CD14-positive monocyte (primary cell): Measurements from ENCODE around the gene POLR3K. TPM values are rescaled to one million over a fixed set of nuclear protein-coding genes. Genes with fewer than 3 reads are reported as not detected.

Experiments
- DNase-seq, 3 donors: peaks; one replicate each; pipeline ENCODE4 v3.0.0-alpha.2; 2011 to 2022
- H2AFZ ChIP-seq: 2 replicates; pipeline ENCODE4 v1.6.0; 2012; ENCODE audit warnings: mild to moderate bottlenecking, low read depth, low read length, inconsistent platforms; ENCODE audit not compliant: insufficient read depth, poor library complexity, severe bottlenecking
- H3K27ac ChIP-seq, 2 donors: 1 replicate in 1 of 2; 2 replicates in 1 of 2; pipeline ENCODE4 v1.5.1; 2012 to 2013; ENCODE audit warnings: low read length in 2 of 2, control low read depth in 1 of 2, inconsistent platforms in 1 of 2, low read depth in 1 of 2, mild to moderate bottlenecking in 1 of 2
- H3K27me3 ChIP-seq, 2 donors: one replicate each; pipeline versions ENCODE4 v1.6.0 to v1.6.1; 2011 to 2013; ENCODE audit warnings: low read length in 2 of 2; ENCODE audit not compliant: control insufficient read depth in 2 of 2, insufficient read depth in 2 of 2
- H3K36me3 ChIP-seq, 2 donors: replicated peaks in 1 of 2; 1 replicate in 1 of 2; 2 replicates in 1 of 2; pipeline versions ENCODE4 v1.5.1 to v1.6.1; 2012 to 2013; ENCODE audit warnings: low read length in 2 of 2, control low read depth in 1 of 2, inconsistent platforms in 1 of 2, mild to moderate bottlenecking in 1 of 2; ENCODE audit not compliant: insufficient read depth in 2 of 2, control insufficient read depth in 1 of 2
- H3K4me1 ChIP-seq, 2 donors: 1 replicate in 1 of 2; 2 replicates in 1 of 2; pipeline versions ENCODE4 v1.5.1 to v1.6.1; 2012 to 2013; ENCODE audit warnings: low read length in 2 of 2, control low read depth in 1 of 2, inconsistent platforms in 1 of 2, mild to moderate bottlenecking in 1 of 2, moderate library complexity in 1 of 2; ENCODE audit not compliant: insufficient read depth in 2 of 2, control insufficient read depth in 1 of 2
- H3K4me2 ChIP-seq: replicated peaks from 2 replicates; pipeline ENCODE3; 2012; ENCODE audit warnings: low read length, moderate library complexity, mild to moderate bottlenecking; ENCODE audit not compliant: poor library complexity, severe bottlenecking; ENCODE audit errors: extremely low read depth
- H3K4me3 ChIP-seq, 3 experiments: fragments of 200-600 bp in 1 of 3; sonication (generic) in 1 of 3; replicated peaks in 1 of 3; 1 replicate in 2 of 3; 2 replicates in 1 of 3; pipeline ENCODE4 v1.5.1; 2011 to 2013; ENCODE audit warnings: low read length in 3 of 3, mild to moderate bottlenecking in 3 of 3, control low read depth in 2 of 3, low read depth in 2 of 3, inconsistent platforms in 1 of 3, moderate library complexity in 1 of 3
- H3K79me2 ChIP-seq: 2 replicates; pipeline ENCODE4 v1.6.0; 2012; ENCODE audit warnings: mild to moderate bottlenecking, control low read depth, inconsistent platforms, low read length, moderate library complexity; ENCODE audit not compliant: insufficient read depth
- H3K9ac ChIP-seq: 2 replicates; pipeline ENCODE4 v1.6.0; 2017; ENCODE audit warnings: low read length, mild to moderate bottlenecking; ENCODE audit not compliant: insufficient read depth, poor library complexity, severe bottlenecking
- H3K9me3 ChIP-seq, 2 donors: replicated peaks in 1 of 2; 1 replicate in 1 of 2; 2 replicates in 1 of 2; pipeline versions ENCODE4 v1.5.1 to v1.6.1; 2012 to 2013; ENCODE audit warnings: low read length in 2 of 2, control low read depth in 1 of 2; ENCODE audit not compliant: control insufficient read depth in 1 of 2, insufficient read depth in 1 of 2
- H4K20me1 ChIP-seq: 2 replicates; pipeline ENCODE4 v1.6.0; 2012; ENCODE audit warnings: mild to moderate bottlenecking, low read length, control low read depth, moderate library complexity; ENCODE audit not compliant: insufficient read depth
- H3K27ac Mint-ChIP-seq, 7 donors: one replicate each; pipeline ENCODE4 v1.8.0; 2020; ENCODE audit warnings: mild to moderate bottlenecking in 7 of 7, mixed read lengths in 7 of 7, moderate library complexity in 6 of 7, inconsistent platforms in 2 of 7
- H3K27me3 Mint-ChIP-seq, 3 donors: one replicate each; pipeline ENCODE4 v1.8.0; 2021 to 2022; ENCODE audit warnings: low read depth in 3 of 3, mild to moderate bottlenecking in 3 of 3, mixed read lengths in 3 of 3, moderate library complexity in 3 of 3, inconsistent platforms in 1 of 3
- H3K36me3 Mint-ChIP-seq, 2 donors: one replicate each; pipeline ENCODE4 v1.8.0; 2020; ENCODE audit warnings: mixed read lengths in 2 of 2, inconsistent platforms in 1 of 2, mild to moderate bottlenecking in 1 of 2
- H3K4me1 Mint-ChIP-seq: one replicate; pipeline ENCODE4 v1.8.0; 2020; ENCODE audit warnings: mild to moderate bottlenecking, mixed read lengths
- H3K4me3 Mint-ChIP-seq, 2 donors: one replicate each; pipeline ENCODE4 v1.8.0; 2020; ENCODE audit warnings: mild to moderate bottlenecking in 2 of 2, mixed read lengths in 2 of 2, moderate library complexity in 1 of 2
- H3K9me3 Mint-ChIP-seq, 7 donors: one replicate each; pipeline ENCODE4 v1.8.0; 2020 to 2022; ENCODE audit warnings: mixed read lengths in 7 of 7, mild to moderate bottlenecking in 6 of 7, moderate library complexity in 6 of 7, inconsistent platforms in 2 of 7
- WGBS: methylation state at CpG from one replicate; pipeline ENCODE4 v1.1.5; 2013; ENCODE audit warnings: missing lambda C conversion rate; ENCODE audit not compliant: insufficient coverage; 5-methylcytosine and 5-hydroxymethylcytosine counted together
- intact Hi-C, 2 donors: fragments of 100-400 bp; cut with micrococcal nuclease; formaldehyde crosslinking; loops; one replicate each; pipeline versions ENCODE4 v1.15.0 to v1.15.1; 2023
- polyA plus RNA-seq, 3 donors: library from polyadenylated mRNA; depleted of rRNA in 1 of 3; unstranded in 2 of 3; stranded (reverse) in 1 of 3; fragments of 300-500 nt in 2 of 3; fragments of >200 nt in 1 of 3; fragmentation: Illumina TruSeq in 2 of 3; gene quantifications; 1 replicate in 2 of 3; 2 replicates in 1 of 3; pipeline ENCODE4 v1.2.3, GENCODE V29; 2012 to 2021
- TF ChIP-seq, protein P1 (sequence below): fragments of 200-600 bp; IDR thresholded peaks from one replicate; pipeline ENCODE4 v1.8.0; 2022; ENCODE audit warnings: antibody characterized with exemption, mild to moderate bottlenecking

POLR3K gene
- polyA plus RNA-seq, 3 donors = 9.9 to 20.8 (median 18.7) TPM

GRCh38 chr16:61879-62281, 8.5 kb upstream of the POLR3K start:
- no peaks in the 10 kb centered on the region for H3K79me2 ChIP-seq
- no peak overlapping the region for H3K4me3 ChIP-seq
- no peak overlapping the region for H3K9ac ChIP-seq
- peaks cover 3 to 6% of the 10 kb centered on the region in 2 donors for H3K36me3 ChIP-seq
- intact Hi-C loops = no loop called here
- TF ChIP-seq, protein P1, sequence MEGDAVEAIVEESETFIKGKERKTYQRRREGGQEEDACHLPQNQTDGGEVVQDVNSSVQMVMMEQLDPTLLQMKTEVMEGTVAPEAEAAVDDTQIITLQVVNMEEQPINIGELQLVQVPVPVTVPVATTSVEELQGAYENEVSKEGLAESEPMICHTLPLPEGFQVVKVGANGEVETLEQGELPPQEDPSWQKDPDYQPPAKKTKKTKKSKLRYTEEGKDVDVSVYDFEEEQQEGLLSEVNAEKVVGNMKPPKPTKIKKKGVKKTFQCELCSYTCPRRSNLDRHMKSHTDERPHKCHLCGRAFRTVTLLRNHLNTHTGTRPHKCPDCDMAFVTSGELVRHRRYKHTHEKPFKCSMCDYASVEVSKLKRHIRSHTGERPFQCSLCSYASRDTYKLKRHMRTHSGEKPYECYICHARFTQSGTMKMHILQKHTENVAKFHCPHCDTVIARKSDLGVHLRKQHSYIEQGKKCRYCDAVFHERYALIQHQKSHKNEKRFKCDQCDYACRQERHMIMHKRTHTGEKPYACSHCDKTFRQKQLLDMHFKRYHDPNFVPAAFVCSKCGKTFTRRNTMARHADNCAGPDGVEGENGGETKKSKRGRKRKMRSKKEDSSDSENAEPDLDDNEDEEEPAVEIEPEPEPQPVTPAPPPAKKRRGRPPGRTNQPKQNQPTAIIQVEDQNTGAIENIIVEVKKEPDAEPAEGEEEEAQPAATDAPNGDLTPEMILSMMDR = no peak
- no peaks in the 10 kb centered on the region for H4K20me1 ChIP-seq
- H3K27ac ChIP-seq = no peak overlapping the region
- no peak overlapping the region for H3K4me2 ChIP-seq
- peaks cover 15% of the 10 kb centered on the region for H3K4me1 Mint-ChIP-seq
- 98% methylated on average over 29 of the region's 32 CpGs for WGBS
- H3K9me3 ChIP-seq = no peaks in the 10 kb centered on the region
- H3K27ac Mint-ChIP-seq = no peak overlapping the region
- peaks cover 0 to 4% of the 10 kb centered on the region in 2 donors for H3K27me3 ChIP-seq
- H3K27me3 Mint-ChIP-seq = peaks cover 2 to 10% (median 6%) of the 10 kb centered on the region in 3 donors
- peaks cover 14 to 15% of the 10 kb centered on the region in 2 donors for H3K36me3 Mint-ChIP-seq
- no peak overlapping the region for H3K4me3 Mint-ChIP-seq
- H2AFZ ChIP-seq = no peak overlapping the region
- DNase-seq = no peak
- no peaks in the 10 kb centered on the region for H3K9me3 Mint-ChIP-seq
- no peaks in the 10 kb centered on the region for H3K4me1 ChIP-seq

DNA sequence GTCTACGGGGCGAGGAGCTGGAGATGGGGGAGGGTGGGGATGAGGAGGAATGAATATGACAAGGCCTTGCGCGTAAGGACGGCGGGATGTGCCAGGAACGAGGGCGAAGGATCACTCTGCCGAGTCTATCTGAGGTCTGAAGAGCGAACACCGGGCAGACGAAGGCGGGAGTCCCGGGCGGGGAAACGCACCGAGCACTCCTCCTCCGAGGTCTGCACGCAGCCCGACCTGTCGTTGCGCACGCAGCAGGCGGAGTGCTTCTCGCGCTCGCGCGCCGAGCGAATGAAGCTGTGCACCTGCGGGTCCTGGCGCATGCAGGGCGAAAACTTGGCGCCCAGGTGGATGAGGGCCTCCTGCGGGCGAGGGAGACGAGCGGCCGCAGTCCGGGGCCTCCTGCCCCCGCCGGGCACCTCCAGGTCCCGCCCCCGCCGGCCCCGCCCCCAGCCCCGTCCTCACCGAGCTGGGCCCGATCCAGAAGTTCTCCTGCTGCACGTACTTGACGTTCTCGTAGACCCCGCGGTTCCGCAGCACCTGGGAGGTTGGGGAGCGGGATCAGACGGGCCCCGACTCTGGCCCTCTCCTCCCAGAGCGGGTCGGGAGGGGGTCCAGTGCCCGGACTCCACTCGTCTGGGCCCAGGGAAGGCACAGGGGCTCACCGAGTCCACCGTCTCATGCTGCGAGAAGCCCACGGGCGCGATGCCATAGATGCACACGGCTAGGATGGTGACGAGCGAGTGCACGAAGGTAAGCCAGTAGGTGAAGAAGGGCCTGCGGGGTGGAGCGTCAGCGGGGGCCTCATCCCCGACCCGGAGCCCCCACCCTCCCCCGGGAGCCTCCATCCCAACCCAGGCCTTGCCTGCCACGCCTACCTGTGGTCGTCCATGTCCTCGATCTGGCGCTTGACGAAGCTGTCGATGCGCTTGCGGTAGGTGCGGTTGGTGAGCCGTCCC, 7.8 kb upstream of the POLR3K start:
- DNase-seq = no peak
- Histone ChIP-seq H2AFZ (no peak overlapping the region), H3K9me3 (no peaks in the 10 kb centered on the region), H4K20me1 (no peaks in the 10 kb centered on the region), H3K36me3 (peaks cover 6 to 13% of the 10 kb centered on the region in 2 donors), H3K9ac (no peak overlapping the region), H3K27me3 (peaks cover 0 to 2% of the 10 kb centered on the region in 2 donors), H3K4me1 (no peaks in the 10 kb centered on the region), H3K4me3 (no peak overlapping the region), H3K27ac (no peak overlapping the region), H3K4me2 (no peak overlapping the region), H3K79me2 (no peaks in the 10 kb centered on the region)
- 95% methylated on average over 67 of the region's 89 CpGs for WGBS
- Mint-ChIP-seq H3K9me3 (no peaks in the 10 kb centered on the region), H3K4me3 (no peak overlapping the region), H3K4me1 (peaks cover 15% of the 10 kb centered on the region), H3K27me3 (peaks cover 2 to 10% (median 6%) of the 10 kb centered on the region in 3 donors), H3K36me3 (peaks cover 19 to 21% of the 10 kb centered on the region in 2 donors), H3K27ac (no peak overlapping the region)
- TF ChIP-seq, protein P1 = no peak
- intact Hi-C loops = no loop called here
